ENCODE results near the gene IL10.

DNA sequence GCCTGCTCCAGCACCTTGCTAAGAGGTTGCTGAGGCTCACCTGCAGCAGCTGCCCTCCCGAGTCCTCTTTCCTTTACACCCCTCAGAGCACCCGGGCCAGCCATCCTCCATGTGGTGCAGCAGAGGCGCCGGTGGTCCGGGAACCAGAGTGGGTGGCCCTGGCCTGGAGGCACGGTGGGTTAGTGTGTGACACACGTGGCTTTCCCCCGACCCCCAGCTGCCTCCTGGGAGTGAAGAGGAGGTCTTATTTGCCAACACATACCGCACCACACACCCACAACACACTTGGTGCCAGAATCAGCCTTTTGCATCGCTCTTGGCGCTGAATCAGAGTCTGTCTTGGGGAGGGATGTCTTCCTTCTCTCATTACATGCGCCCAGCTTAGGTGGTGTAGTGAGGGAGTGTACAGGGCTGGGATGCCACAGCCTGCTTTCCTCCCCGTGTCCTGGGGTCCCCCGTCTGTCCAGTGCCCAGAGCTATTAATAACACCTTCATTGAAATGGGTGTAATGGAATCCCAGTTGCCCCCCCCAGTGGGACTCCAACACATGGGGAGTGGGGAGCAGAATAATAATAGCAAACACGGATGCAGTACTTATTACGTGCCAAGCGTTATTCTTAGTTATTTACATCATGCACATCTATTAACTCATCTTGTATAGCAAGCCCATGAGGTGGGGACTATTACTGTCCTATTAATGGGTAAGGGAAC lies 49.4 kb downstream of the IL10 start:
- TF ChIP-seq CTCF (IDR thresholded peaks at IDR 0.05): no peak
- no peak for TF ChIP-seq EZH2 (IDR thresholded peaks at IDR 0.05)

Data from neural progenitor cell (in vitro differentiated cells).